ENCODE data around the gene FAM78B.

GRCh38 chr1:166083887-166084286 is 82.9 kb downstream of the FAM78B start:
- TF ChIP-seq POLR2AphosphoS5 (IDR thresholded peaks at IDR 0.05; ENCODE audit: low read depth, low read length): no peak
- no peak for TF ChIP-seq POLR2A (IDR thresholded peaks at IDR 0.05; ENCODE audit: low read depth, low read length)
- no peak for TF ChIP-seq TAF1 (IDR thresholded peaks at IDR 0.05; ENCODE audit: borderline replicate concordance, low read depth, low read length)
